ENCODE results near the gene NUDT14.

GRCh38 chr14:105151084-105151837 is 29.9 kb downstream of the NUDT14 start:
- TF ChIP-seq CTCF (IDR thresholded peaks at IDR 0.05) (no peak), POLR2A (IDR thresholded peaks at IDR 0.05) (no peak)

All from tibial nerve (tissue), 3 donors.